OCI-LY7 (cell line): Measurements from ENCODE around the gene OPCML. TPM values are rescaled to one million over a fixed set of nuclear protein-coding genes. Genes with fewer than 3 reads are reported as not detected.

Experiments
- BruUV-seq: library from RNA; stranded (reverse); fragments of 400-500 nt; replicated peaks from 2 replicates; lab custom pipeline; 2021; lab: Mats Ljungman, UMichigan
- CTCF ChIA-PET: fragments of 300-600 bp; sonication (Branson Sonifier 250); formaldehyde crosslinking; loops from one replicate; lab custom pipeline; 2022; ENCODE audit warnings: antibody characterized with exemption; ENCODE audit not compliant: unreplicated experiment; lab: Charles Lee
- POLR2A ChIA-PET: fragments of 300-600 bp; sonication (Branson Sonifier 250); formaldehyde crosslinking; loops from one replicate; lab custom pipeline; 2022; ENCODE audit warnings: antibody characterized with exemption; lab: Charles Lee
- DNase-seq: peaks from one replicate; pipeline ENCODE4 v3.0.0-alpha.2; 2015; ENCODE audit warnings: low spot score
- H2AFZ ChIP-seq: fragments of 200-600 bp; sonication (generic), shearing (Covaris generic); 2 replicates; pipeline ENCODE4 v1.6.1; 2014; ENCODE audit warnings: mild to moderate bottlenecking, antibody characterized with exemption, low read length, moderate library complexity
- H3K27ac ChIP-seq: fragments of 200-600 bp; sonication (generic); 2 replicates; pipeline ENCODE4 v1.5.1; 2014; ENCODE audit warnings: mixed run types, low read depth, mild to moderate bottlenecking, moderate library complexity, low read length, inconsistent platforms; ENCODE audit not compliant: poor library complexity, severe bottlenecking
- H3K36me3 ChIP-seq: fragments of 200-600 bp; sonication (generic); 2 replicates; pipeline ENCODE4 v1.6.1; 2014; ENCODE audit warnings: mild to moderate bottlenecking, antibody characterized with exemption, low read length, moderate library complexity, mixed read lengths; ENCODE audit not compliant: insufficient read depth
- H3K4me1 ChIP-seq: fragments of 200-600 bp; sonication (generic); 2 replicates; pipeline ENCODE4 v1.5.1; 2014; ENCODE audit warnings: mild to moderate bottlenecking, low read length; ENCODE audit not compliant: insufficient read depth, poor library complexity, severe bottlenecking
- H3K4me2 ChIP-seq: fragments of 200-600 bp; sonication (generic); 2 replicates; pipeline ENCODE4 v1.6.1; 2014; ENCODE audit warnings: mild to moderate bottlenecking, low read length
- H3K4me3 ChIP-seq: fragments of 200-600 bp; sonication (generic); 2 replicates; pipeline ENCODE4 v1.5.1; 2014; ENCODE audit warnings: mild to moderate bottlenecking, low read depth, low read length; ENCODE audit not compliant: poor library complexity, severe bottlenecking
- H3K79me2 ChIP-seq: fragments of 200-600 bp; sonication (generic); 2 replicates; pipeline ENCODE4 v1.6.1; 2016; ENCODE audit warnings: low read depth, mild to moderate bottlenecking, low read length, moderate library complexity, mixed read lengths; ENCODE audit not compliant: insufficient read depth
- H3K9me2 ChIP-seq: fragments of 200-600 bp; sonication (generic); 2 replicates; pipeline ENCODE4 v1.6.1; 2016; ENCODE audit warnings: mild to moderate bottlenecking, low read length, mixed read lengths; ENCODE audit not compliant: insufficient read depth
- H3K9me3 ChIP-seq: fragments of 200-600 bp; sonication (generic); 2 replicates; pipeline ENCODE4 v1.6.1; 2014; ENCODE audit warnings: mild to moderate bottlenecking, mixed run types, low read length, mixed read lengths
- H4K20me1 ChIP-seq: fragments of 200-600 bp; sonication (generic); 2 replicates; pipeline ENCODE4 v1.6.1; 2014; ENCODE audit warnings: mild to moderate bottlenecking, antibody characterized with exemption, low read length, moderate library complexity, mixed read lengths; ENCODE audit not compliant: insufficient read depth
- EZH2phosphoT487 ChIP-seq: fragments of 200-600 bp; sonication (generic); IDR thresholded peaks from 2 replicates; pipeline ENCODE4 v1.6.1; 2018; ENCODE audit warnings: low read depth, borderline replicate concordance, mild to moderate bottlenecking, mixed run types, antibody characterized with exemption, low read length, moderate library complexity, mixed read lengths
- intact Hi-C: fragments of 100-400 bp; cut with micrococcal nuclease; formaldehyde crosslinking; loops from one replicate; pipeline ENCODE4 v1.10.0; 2022; ENCODE audit not compliant: unreplicated experiment
- total RNA-seq, 2 experiments: library from RNA; depleted of rRNA in 1 of 2; stranded (reverse); fragments of >200 nt in 1 of 2; shearing (Covaris generic) in 1 of 2; gene quantifications; 2 replicates each; pipeline ENCODE4 v1.2.3, GENCODE V29; 2014 to 2022
- TF ChIP-seq, protein P1 (sequence below): fragments of 200-600 bp; sonication (generic); conservative IDR thresholded peaks from 2 replicates; pipeline ENCODE4 v1.5.1; 2014; ENCODE audit warnings: mild to moderate bottlenecking, antibody characterized with exemption, low read length, moderate library complexity, mixed read lengths

OPCML gene
- total RNA-seq, 2 experiments from 2014 or later = not detected

DNA sequence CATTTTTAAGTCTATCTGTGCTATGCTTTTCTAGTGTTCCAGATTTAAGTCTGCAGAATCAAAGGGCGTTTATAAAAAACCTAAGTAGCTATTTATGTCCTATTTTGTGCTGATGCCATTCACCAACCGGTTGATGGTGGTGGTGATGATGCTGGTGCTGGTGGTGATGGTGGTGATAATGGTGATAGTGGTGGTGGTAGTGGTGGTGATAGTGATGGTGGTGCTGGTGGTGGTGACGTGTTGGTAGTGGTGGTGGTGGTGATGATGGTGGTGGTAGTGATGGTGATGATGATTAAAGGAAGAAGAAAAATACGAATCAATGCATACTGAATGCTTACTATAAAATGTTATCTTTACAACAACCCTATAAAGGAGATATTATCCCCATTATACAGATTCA is 178.2 kb downstream of the OPCML start:
- BruUV-seq = no TSS peak
- Histone ChIP-seq H4K20me1 (no peaks in the 10 kb centered on the region), H2AFZ (no peak overlapping the region), H3K9me2 (no peaks in the 10 kb centered on the region), H3K4me2 (no peak overlapping the region), H3K9me3 (no peaks in the 10 kb centered on the region), H3K27ac (no peak overlapping the region), H3K4me1 (no peaks in the 10 kb centered on the region), H3K4me3 (no peak overlapping the region), H3K36me3 (no peaks in the 10 kb centered on the region), H3K79me2 (no peaks in the 10 kb centered on the region)
- intact Hi-C loops = no loop called here
- DNase-seq = no peak
- ChIA-PET POLR2A (no interaction called here), CTCF (no interaction called here)
- no peak for TF ChIP-seq EZH2phosphoT487
- TF ChIP-seq, protein P1, sequence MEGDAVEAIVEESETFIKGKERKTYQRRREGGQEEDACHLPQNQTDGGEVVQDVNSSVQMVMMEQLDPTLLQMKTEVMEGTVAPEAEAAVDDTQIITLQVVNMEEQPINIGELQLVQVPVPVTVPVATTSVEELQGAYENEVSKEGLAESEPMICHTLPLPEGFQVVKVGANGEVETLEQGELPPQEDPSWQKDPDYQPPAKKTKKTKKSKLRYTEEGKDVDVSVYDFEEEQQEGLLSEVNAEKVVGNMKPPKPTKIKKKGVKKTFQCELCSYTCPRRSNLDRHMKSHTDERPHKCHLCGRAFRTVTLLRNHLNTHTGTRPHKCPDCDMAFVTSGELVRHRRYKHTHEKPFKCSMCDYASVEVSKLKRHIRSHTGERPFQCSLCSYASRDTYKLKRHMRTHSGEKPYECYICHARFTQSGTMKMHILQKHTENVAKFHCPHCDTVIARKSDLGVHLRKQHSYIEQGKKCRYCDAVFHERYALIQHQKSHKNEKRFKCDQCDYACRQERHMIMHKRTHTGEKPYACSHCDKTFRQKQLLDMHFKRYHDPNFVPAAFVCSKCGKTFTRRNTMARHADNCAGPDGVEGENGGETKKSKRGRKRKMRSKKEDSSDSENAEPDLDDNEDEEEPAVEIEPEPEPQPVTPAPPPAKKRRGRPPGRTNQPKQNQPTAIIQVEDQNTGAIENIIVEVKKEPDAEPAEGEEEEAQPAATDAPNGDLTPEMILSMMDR = no peak

DNA sequence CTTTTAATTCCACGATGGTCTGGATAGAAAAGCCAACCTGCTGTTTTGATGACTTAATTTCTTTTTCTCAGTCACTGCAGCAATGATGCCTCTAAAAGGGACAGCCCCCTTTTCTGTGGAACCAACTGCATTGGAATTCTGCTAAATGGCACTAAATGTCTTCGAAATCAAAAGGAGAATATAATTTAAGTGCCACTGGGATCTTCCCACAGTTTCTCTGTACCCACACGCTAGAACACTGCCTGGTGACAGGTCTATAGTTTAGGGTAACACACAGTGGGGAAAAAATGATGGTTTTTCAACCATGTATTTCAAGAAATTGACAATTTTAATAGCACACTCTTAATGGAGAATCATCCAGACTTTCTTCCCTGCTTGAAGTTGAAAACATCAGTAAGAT is 182.3 kb downstream of the OPCML start:
- Histone ChIP-seq H3K9me3 (no peaks in the 10 kb centered on the region), H3K4me2 (no peak overlapping the region), H2AFZ (no peak overlapping the region), H3K36me3 (no peaks in the 10 kb centered on the region), H3K79me2 (no peaks in the 10 kb centered on the region), H3K9me2 (no peaks in the 10 kb centered on the region), H4K20me1 (no peaks in the 10 kb centered on the region), H3K27ac (no peak overlapping the region), H3K4me1 (no peaks in the 10 kb centered on the region), H3K4me3 (no peak overlapping the region)
- intact Hi-C loops = no loop called here
- BruUV-seq = no TSS peak
- TF ChIP-seq, protein P1 = no peak
- no peak for TF ChIP-seq EZH2phosphoT487
- POLR2A ChIA-PET = interaction anchor here (0.7 kb wide), 1 partner anchor 1908 kb away, joined by 3 read pairs; no protein-coding TSS in a partner anchor
- CTCF ChIA-PET = no interaction called here
- no peak for DNase-seq

DNA sequence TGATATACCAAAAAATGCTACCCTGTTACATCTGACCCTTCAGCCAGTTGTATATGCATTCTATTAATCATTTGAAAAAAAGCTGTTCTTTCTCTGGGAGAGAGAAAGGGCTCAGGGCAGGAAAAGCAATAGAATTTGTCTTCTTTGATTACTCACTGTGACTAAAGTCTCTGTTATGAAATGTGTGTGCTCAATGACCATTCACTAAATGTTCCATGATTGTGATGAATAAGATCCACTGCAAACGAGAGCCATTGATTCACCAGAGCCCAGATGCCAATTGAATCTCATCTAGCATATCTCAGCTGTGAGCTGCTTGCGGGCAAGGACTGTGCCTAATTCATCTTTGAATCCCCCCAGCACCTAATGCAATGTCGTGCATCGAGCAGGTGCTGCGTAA is 184.3 kb downstream of the OPCML start:
- no peak overlapping the region for H2AFZ ChIP-seq
- no peak overlapping the region for H3K27ac ChIP-seq
- no peak for DNase-seq
- no peak overlapping the region for H3K4me3 ChIP-seq
- TF ChIP-seq, protein P1 = no peak
- TF ChIP-seq EZH2phosphoT487 = no peak
- no peaks in the 10 kb centered on the region for H3K4me1 ChIP-seq
- intact Hi-C loops = no loop called here
- H4K20me1 ChIP-seq = no peaks in the 10 kb centered on the region
- no peaks in the 10 kb centered on the region for H3K36me3 ChIP-seq
- CTCF ChIA-PET = no interaction called here
- H3K79me2 ChIP-seq = no peaks in the 10 kb centered on the region
- no peaks in the 10 kb centered on the region for H3K9me2 ChIP-seq
- H3K9me3 ChIP-seq = no peaks in the 10 kb centered on the region
- POLR2A ChIA-PET = no interaction called here
- BruUV-seq = no TSS peak
- H3K4me2 ChIP-seq = no peak overlapping the region
